Heart left ventricle (tissue), 16 donors: Measurements from ENCODE around the gene SLC25A11. TPM values are rescaled to one million over a fixed set of nuclear protein-coding genes. Genes with fewer than 3 reads are reported as not detected.

Experiments
- ATAC-seq, 4 donors: fragments of 200-7000 bp; cut with Tn5 transposase; one replicate each; pipeline ENCODE4 v1.9.1; 2020 to 2022; ENCODE audit warnings: moderate library complexity in 4 of 4, mild to moderate bottlenecking in 3 of 4, moderate number of reproducible peaks in 1 of 4
- DNase-seq, 5 donors: peaks; one replicate each; pipeline ENCODE4 v3.0.0-alpha.2; 2020
- H3K27ac ChIP-seq, 12 donors: fragments of 200-600 bp; sonication (generic) in 4 of 12; one replicate each; pipeline versions ENCODE4 v1.5.0 to v1.8.0; 2016 to 2022; ENCODE audit warnings: mild to moderate bottlenecking in 2 of 12
- H3K27me3 ChIP-seq, 9 donors: fragments of 200-600 bp; sonication (generic) in 2 of 9; one replicate each; pipeline versions ENCODE4 v1.5.1 to v1.8.0; 2016 to 2022; ENCODE audit warnings: mild to moderate bottlenecking in 3 of 9
- H3K36me3 ChIP-seq, 9 donors: fragments of 200-600 bp; sonication (generic) in 2 of 9; one replicate each; pipeline versions ENCODE4 v1.5.0 to v1.8.0; 2018 to 2022; ENCODE audit warnings: mild to moderate bottlenecking in 2 of 9
- H3K4me1 ChIP-seq, 12 donors: fragments of 200-600 bp; sonication (generic) in 4 of 12; one replicate each; pipeline versions ENCODE4 v1.5.0 to v1.8.0; 2016 to 2022; ENCODE audit warnings: mild to moderate bottlenecking in 3 of 12
- H3K4me3 ChIP-seq, 12 donors: fragments of 200-600 bp; sonication (generic) in 4 of 12; one replicate each; pipeline versions ENCODE4 v1.5.0 to v1.8.0; 2017 to 2022; ENCODE audit warnings: mild to moderate bottlenecking in 9 of 12, moderate library complexity in 4 of 12
- H3K9me3 ChIP-seq, 12 donors: fragments of 200-600 bp; sonication (generic) in 4 of 12; one replicate each; pipeline versions ENCODE4 v1.5.0 to v1.8.0; 2016 to 2022; ENCODE audit warnings: mild to moderate bottlenecking in 1 of 12
- POLR2A ChIP-seq, 2 donors: fragments of 450-650 bp; IDR thresholded peaks; one replicate each; pipeline ENCODE4 v1.6.1; 2017; ENCODE audit warnings: antibody characterized with exemption in 2 of 2, mild to moderate bottlenecking in 2 of 2, moderate library complexity in 2 of 2
- WGBS, 4 donors: extraction: QIAGEN DNeasy Blood & Tissue Kit in 2 of 4; methylation state at CpG; one replicate each; pipeline versions ENCODE4 v1.1.5 to v1.1.7; 2013 to 2018; 5-methylcytosine and 5-hydroxymethylcytosine counted together
- intact Hi-C, 10 donors: fragments of 100-400 bp; cut with DNase I; formaldehyde crosslinking; loops; one replicate each; pipeline versions ENCODE4 v1.11.1 to v1.14.2; 2022
- polyA plus RNA-seq, 2 donors: library from polyadenylated mRNA; stranded (reverse); fragments of 200-250 nt; gene quantifications; one replicate each; pipeline ENCODE4 v1.2.3, GENCODE V29; 2013
- total RNA-seq, 9 donors: library from RNA; depleted of rRNA in 2 of 9; stranded (reverse); fragments of >200 nt in 2 of 9; fragmentation: NEBNext Ultra II Directional in 3 of 9; extraction: Animal tissue kit (Norgen Biotek cat#: 25700) in 3 of 9; gene quantifications; one replicate each; pipeline versions ENCODE4 v1.1.0 to v1.2.4, GENCODE V29; 2016 to 2023
- TF ChIP-seq, protein P1 (sequence below), 12 donors: fragments of 200-600 bp; sonication (generic) in 4 of 12; IDR thresholded peaks; one replicate each; pipeline versions ENCODE4 v1.5.0 to v1.8.0; 2018 to 2022; ENCODE audit warnings: antibody characterized with exemption in 12 of 12, mild to moderate bottlenecking in 5 of 12
- donor health status: ischemic (EF 13 %, LVEDD 7.1; RV severe dilation, severe dysfunction).
- donor health status: healthy with polysubstance abuse.
- donor health status: DM: no; HTN: yes; CAD: no.
- donor health status: DM: no; HTN: no; CAD: no.
- donor health status: ischemic (EF 25% LVEDD 6.9; RV normal size, moderate dysfunction).
- donor health status: ischemic (EF 25% LVEDD 5.7; RV mildly dilated, moderate dysfunction).
- donor health status: healthy.
- donor health status: DM: yes; HTN: yes; CAD: no.
- donor health status: ischemic (EF 35%, LVEDD 5.7; RV mildly dilated, moderate dysfunction).
- donor health status: nonischemic (EF 11% LVEDD 7.7; RV severe dilation, severe dysfunction).
- donor health status: DM: yes; HTN: yes; CAD: no.
- donor health status: PGD.
- donor health status: ischemic (EF 29% LVEDD 5.4; RV normal size, mild dysfunction).
- donor health status: nonischemic (EF 23%, LVEDD 6.1; RV moderate dilation, normal function).

The SLC25A11 gene
- total and polyA plus RNA-seq, 11 donors = 136 to 282 (median 168) TPM

DNA sequence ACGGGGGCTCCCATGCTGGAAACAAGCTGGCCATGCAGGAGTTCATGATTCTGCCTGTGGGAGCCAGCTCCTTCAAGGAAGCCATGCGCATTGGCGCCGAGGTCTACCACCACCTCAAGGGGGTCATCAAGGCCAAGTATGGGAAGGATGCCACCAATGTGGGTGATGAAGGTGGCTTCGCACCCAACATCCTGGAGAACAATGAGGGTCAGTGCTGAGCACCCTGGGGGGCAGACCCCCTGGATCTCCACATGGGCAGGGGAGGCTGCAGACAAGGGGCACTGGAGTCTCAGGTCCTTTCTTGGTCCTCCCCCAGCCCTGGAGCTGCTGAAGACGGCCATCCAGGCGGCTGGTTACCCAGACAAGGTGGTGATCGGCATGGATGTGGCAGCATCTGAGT, 15.2 kb upstream of the SLC25A11 start:
- no peaks in the 10 kb centered on the region for H3K27me3 ChIP-seq
- H3K27ac ChIP-seq = no peak overlapping the region
- no peaks in the 10 kb centered on the region for H3K9me3 ChIP-seq
- no peak overlapping the region for H3K4me3 ChIP-seq
- peak in 1 of 5 donors; percentile 56 for DNase-seq
- peaks cover 0 to 42% (median 8%) of the 10 kb centered on the region in 12 donors for H3K4me1 ChIP-seq
- no peak for TF ChIP-seq POLR2A (IDR thresholded peaks at IDR 0.05)
- TF ChIP-seq, protein P1, sequence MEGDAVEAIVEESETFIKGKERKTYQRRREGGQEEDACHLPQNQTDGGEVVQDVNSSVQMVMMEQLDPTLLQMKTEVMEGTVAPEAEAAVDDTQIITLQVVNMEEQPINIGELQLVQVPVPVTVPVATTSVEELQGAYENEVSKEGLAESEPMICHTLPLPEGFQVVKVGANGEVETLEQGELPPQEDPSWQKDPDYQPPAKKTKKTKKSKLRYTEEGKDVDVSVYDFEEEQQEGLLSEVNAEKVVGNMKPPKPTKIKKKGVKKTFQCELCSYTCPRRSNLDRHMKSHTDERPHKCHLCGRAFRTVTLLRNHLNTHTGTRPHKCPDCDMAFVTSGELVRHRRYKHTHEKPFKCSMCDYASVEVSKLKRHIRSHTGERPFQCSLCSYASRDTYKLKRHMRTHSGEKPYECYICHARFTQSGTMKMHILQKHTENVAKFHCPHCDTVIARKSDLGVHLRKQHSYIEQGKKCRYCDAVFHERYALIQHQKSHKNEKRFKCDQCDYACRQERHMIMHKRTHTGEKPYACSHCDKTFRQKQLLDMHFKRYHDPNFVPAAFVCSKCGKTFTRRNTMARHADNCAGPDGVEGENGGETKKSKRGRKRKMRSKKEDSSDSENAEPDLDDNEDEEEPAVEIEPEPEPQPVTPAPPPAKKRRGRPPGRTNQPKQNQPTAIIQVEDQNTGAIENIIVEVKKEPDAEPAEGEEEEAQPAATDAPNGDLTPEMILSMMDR (IDR thresholded peaks at IDR 0.05) = no peak
- H3K36me3 ChIP-seq = peaks cover 3 to 40% (median 26%) of the 10 kb centered on the region in 9 donors
- ATAC-seq = no peak
- 80 to 98% (median 96%) methylated on average over 2 to 8 of the region's 8 CpGs for WGBS, 4 donors
- intact Hi-C loops = no loop called here

DNA sequence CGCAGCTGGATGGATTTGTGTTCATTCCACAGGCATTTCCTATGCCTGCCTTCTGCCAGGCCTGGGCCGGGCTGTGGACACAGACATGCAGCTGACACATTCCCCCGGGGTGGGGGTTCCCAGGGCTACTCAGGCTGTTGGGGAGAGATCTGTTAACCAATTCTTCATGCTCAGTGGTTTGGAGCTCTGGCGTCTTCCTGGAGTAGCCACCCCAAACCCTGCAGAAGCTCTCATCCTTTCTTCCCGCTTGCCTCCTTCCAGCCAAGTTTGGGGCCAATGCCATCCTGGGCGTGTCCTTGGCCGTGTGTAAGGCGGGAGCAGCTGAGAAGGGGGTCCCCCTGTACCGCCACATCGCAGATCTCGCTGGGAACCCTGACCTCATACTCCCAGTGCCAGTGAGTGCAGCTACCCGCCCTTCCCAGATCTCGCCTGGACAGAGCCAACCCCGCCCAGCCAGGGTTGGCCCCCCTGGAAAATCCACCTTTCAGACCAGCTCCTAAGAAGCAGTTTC, 13.7 kb upstream of the SLC25A11 start:
- Histone ChIP-seq H3K27ac (peak overlapping the region in 4 of 12 donors; percentile 9 to 99 (median 56)), H3K9me3 (no peaks in the 10 kb centered on the region), H3K27me3 (no peaks in the 10 kb centered on the region), H3K4me3 (peak overlapping the region in 1 of 12 donors; percentile 100), H3K4me1 (peaks cover 0 to 53% (median 13%) of the 10 kb centered on the region in 12 donors), H3K36me3 (peaks cover 0 to 24% (median 11%) of the 10 kb centered on the region in 9 donors)
- TF ChIP-seq, protein P1 (IDR thresholded peaks at IDR 0.05) = no peak
- no peak for TF ChIP-seq POLR2A (IDR thresholded peaks at IDR 0.05)
- DNase-seq (peak in 1 of 5 donors; percentile 58), ATAC-seq (no peak)
- WGBS, 4 donors = 62 to 73% (median 66%) methylated on average over 13 to 14 of the region's 14 CpGs
- intact Hi-C loops = no loop called here

DNA sequence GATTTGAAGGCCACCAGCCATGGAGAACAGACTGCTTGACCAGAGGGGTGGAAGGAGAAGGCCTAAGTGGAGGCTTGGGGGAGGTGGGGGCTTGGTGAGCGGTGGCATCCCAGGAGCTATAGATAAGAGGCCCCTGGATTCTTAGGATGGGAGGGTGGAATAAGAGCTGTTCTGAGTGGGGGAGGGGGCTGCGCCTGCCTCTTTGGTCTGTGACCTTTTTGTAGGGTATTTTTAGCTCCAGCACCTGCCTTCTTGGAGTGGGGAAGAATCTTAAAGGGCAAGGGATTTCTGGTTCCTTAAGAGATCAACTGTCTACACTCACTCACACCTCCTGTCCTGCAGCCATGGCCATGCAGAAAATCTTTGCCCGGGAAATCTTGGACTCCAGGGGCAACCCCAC, 11.6 kb upstream of the SLC25A11 start:
- intact Hi-C loops = loop anchor here in 2 of 10 donors (2.0 kb wide), 2 partner anchors 15 to 17 kb away; partner anchors contain the start of gene SPAG7 (in 1 of the 2)
- Histone ChIP-seq H3K27me3 (no peaks in the 10 kb centered on the region), H3K4me1 (peaks cover 0 to 63% (median 21%) of the 10 kb centered on the region in 12 donors), H3K27ac (peak overlapping the region in 11 of 12 donors; percentile 96 to 100 (median 99)), H3K4me3 (peak overlapping the region in 11 of 12 donors; percentile 3 to 100 (median 98)), H3K36me3 (peaks cover 0 to 11% (median 3%) of the 10 kb centered on the region in 9 donors), H3K9me3 (no peaks in the 10 kb centered on the region)
- DNase-seq (peak in 3 of 5 donors; percentile 43 to 66 (median 59)), ATAC-seq (no peak)
- WGBS, 4 donors = 51 to 67% (median 57%) methylated on average over 3 of the region's 3 CpGs
- TF ChIP-seq, protein P1 (IDR thresholded peaks at IDR 0.05) = no peak
- TF ChIP-seq POLR2A (IDR thresholded peaks at IDR 0.05) = no peak

DNA sequence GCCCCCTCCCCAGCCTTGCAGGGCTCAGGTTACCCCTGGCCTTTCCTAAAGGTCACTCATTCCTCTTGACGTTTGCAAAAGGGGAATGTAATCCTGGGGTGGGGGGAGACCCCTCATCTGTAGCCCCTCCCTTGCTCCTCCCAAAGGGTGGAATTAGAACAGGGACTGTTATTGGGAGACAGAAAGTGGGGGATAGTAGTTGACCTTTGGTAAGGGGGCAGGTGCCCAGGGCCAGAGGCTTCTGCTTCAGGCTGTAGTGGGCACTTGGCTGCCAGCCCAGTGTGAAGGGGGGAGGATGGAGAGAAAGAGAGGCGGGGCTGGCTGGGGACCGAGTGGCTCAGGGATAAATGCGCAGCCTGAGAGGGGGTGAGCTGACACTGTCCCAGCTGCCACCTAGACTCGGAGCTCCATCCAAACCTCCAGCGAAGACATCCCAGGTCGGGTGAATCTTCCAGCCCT, 10.9 kb upstream of the SLC25A11 start, which contains the start of gene ENO3:
ENO3 (plus strand) TSS at position 374 of the 459 bp plus-strand sequence. CDS start 711 bp downstream, outside the sequence.
- 32 to 41% (median 35%) methylated on average over 7 of the region's 7 CpGs for WGBS, 4 donors

More for the DNA sequence above, 10.9 kb upstream of the SLC25A11 start, which contains the start of gene ENO3:
- Histone ChIP-seq H3K4me1 (peaks cover 2 to 63% (median 28%) of the 10 kb centered on the region in 12 donors), H3K9me3 (no peaks in the 10 kb centered on the region), H3K36me3 (peaks cover 0 to 19% (median 11%) of the 10 kb centered on the region in 9 donors), H3K27ac (peak within 1 kb of the TSS; percentile 96 to 100 (median 99)), H3K4me3 (peak within 1 kb of the TSS; percentile 42 to 100 (median 98)), H3K27me3 (no peaks in the 10 kb centered on the region)
- ATAC-seq (peak in 3 of 4 donors; percentile 2 to 19 (median 9)), DNase-seq (peak in 4 of 5 donors; percentile 61 to 77 (median 72))
- TF ChIP-seq POLR2A (IDR thresholded peaks at IDR 0.05) = no peak
- TF ChIP-seq, protein P1 (IDR thresholded peaks at IDR 0.05) = no peak
- intact Hi-C loops = loop anchor here in 3 of 10 donors (1.0 to 2.0 kb wide), 3 partner anchors 16 to 18 kb away; partner anchors contain the start of gene SPAG7 (in 2 of the 3)
